ENCODE results near the gene AHRR.

DNA sequence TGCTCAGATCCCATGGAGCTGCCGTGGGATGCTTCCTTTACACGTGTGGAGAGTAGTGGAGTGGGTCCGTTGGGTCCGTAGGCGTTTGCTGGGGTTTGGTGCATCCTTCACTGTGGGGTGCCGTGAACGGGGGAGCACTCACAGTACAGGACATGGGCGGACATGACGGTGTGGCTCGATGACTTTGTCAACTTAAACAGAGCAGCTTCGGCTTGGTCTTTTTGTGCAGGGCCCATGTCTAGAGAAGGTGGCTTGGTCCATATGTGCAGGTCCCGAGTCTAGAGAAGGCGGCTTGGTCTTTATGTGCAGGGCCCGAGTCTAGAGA, 95.1 kb downstream of the AHRR start:
- TF ChIP-seq, protein P1, sequence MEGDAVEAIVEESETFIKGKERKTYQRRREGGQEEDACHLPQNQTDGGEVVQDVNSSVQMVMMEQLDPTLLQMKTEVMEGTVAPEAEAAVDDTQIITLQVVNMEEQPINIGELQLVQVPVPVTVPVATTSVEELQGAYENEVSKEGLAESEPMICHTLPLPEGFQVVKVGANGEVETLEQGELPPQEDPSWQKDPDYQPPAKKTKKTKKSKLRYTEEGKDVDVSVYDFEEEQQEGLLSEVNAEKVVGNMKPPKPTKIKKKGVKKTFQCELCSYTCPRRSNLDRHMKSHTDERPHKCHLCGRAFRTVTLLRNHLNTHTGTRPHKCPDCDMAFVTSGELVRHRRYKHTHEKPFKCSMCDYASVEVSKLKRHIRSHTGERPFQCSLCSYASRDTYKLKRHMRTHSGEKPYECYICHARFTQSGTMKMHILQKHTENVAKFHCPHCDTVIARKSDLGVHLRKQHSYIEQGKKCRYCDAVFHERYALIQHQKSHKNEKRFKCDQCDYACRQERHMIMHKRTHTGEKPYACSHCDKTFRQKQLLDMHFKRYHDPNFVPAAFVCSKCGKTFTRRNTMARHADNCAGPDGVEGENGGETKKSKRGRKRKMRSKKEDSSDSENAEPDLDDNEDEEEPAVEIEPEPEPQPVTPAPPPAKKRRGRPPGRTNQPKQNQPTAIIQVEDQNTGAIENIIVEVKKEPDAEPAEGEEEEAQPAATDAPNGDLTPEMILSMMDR (IDR thresholded peaks at IDR 0.05; ENCODE audit: insufficient read depth, low read depth, low read length) = no peak
- TF ChIP-seq EZH2 (IDR thresholded peaks at IDR 0.05; ENCODE audit: insufficient read depth, low read length) = no peak
